ENCODE results near the gene CHST11.
"Not testable (repeated sequence)": the region's sequence is repeated elsewhere in the genome, so short reads cannot be mapped to it uniquely, and the experiment has no call there.

Gene CHST11

GRCh38 chr12:104793968-104794367, 337.2 kb downstream of the CHST11 start:
- DNase-seq (ENCODE audit: low read depth in 2 of 2, low spot score in 1 of 2), result no peak

GRCh38 chr12:104796475-104796862, 339.7 kb downstream of the CHST11 start:
- DNase-seq (ENCODE audit: low read depth in 2 of 2, low spot score in 1 of 2), result no peak

GRCh38 chr12:104799458-104799857, 342.7 kb downstream of the CHST11 start:
- DNase-seq (ENCODE audit: low read depth in 2 of 2, low spot score in 1 of 2), result no peak

- DNase-seq (ENCODE audit: low read depth in 2 of 2, low spot score in 1 of 2), result no peak
Observed at GRCh38 chr12:104801005-104801404, 344.3 kb downstream of the CHST11 start.

- no peak for DNase-seq (ENCODE audit: low read depth in 2 of 2, low spot score in 1 of 2)
Observed at GRCh38 chr12:104801427-104801826, 344.7 kb downstream of the CHST11 start.

GRCh38 chr12:104802208-104802607, 345.5 kb downstream of the CHST11 start:
- no peak for DNase-seq (ENCODE audit: low read depth in 2 of 2, low spot score in 1 of 2)

GRCh38 chr12:104805186-104805585, 348.4 kb downstream of the CHST11 start:
- no peak for DNase-seq (ENCODE audit: low read depth in 2 of 2, low spot score in 1 of 2)

GRCh38 chr12:104806194-104806593, 349.4 kb downstream of the CHST11 start:
- not testable (repeated sequence) for DNase-seq (ENCODE audit: low read depth in 2 of 2, low spot score in 1 of 2)

GRCh38 chr12:104809251-104809650, 352.5 kb downstream of the CHST11 start:
- DNase-seq (ENCODE audit: low read depth in 2 of 2, low spot score in 1 of 2), result no peak

GRCh38 chr12:104809706-104810385, 353.1 kb downstream of the CHST11 start:
- no peak for DNase-seq (ENCODE audit: low read depth in 2 of 2, low spot score in 1 of 2)
